Measurements from ENCODE around the gene TMEM223.
"Not testable (repeated sequence)": the region's sequence is repeated elsewhere in the genome, so short reads cannot be mapped to it uniquely, and the experiment has no call there.

TMEM223 gene

GRCh38 chr11:62799486-62799885 is 7.7 kb upstream of the TMEM223 start:
- DNase-seq, result no peak

GRCh38 chr11:62796281-62796680 is 4.5 kb upstream of the TMEM223 start:
- no peak for DNase-seq

GRCh38 chr11:62794201-62794775 is 2.5 kb upstream of the TMEM223 start:
- no peak for DNase-seq

- DNase-seq, result no peak
Observed at GRCh38 chr11:62792202-62792575, 383 bp upstream of the TMEM223 start.

GRCh38 chr11:62789576-62789975 is 2.2 kb downstream of the TMEM223 start:
- no peak for DNase-seq

GRCh38 chr11:62788991-62789390 is 2.8 kb downstream of the TMEM223 start:
- no peak for DNase-seq

- DNase-seq, result peak; percentile 92 to 95 (median 93)
Observed at GRCh38 chr11:62787005-62787759, 4.6 kb downstream of the TMEM223 start, which contains the start of gene TMEM179B. Gene TMEM179B, plus strand, starts transcription at chr11:62787402. Its CDS starts 30 bp downstream, at chr11:62787432.

- peak; percentile 58 to 78 (median 66) for DNase-seq
Observed at GRCh38 chr11:62786318-62787004, 5.3 kb downstream of the TMEM223 start.

GRCh38 chr11:62782753-62783152 is 9.1 kb downstream of the TMEM223 start:
- no peak for DNase-seq

GRCh38 chr11:62778441-62778840 is 13.4 kb downstream of the TMEM223 start:
- no peak for DNase-seq

- DNase-seq, result no peak
Observed at GRCh38 chr11:62777389-62777788, 14.4 kb downstream of the TMEM223 start.

- no peak for DNase-seq
Observed at GRCh38 chr11:62775646-62776045, 16.2 kb downstream of the TMEM223 start.

- no peak for DNase-seq
Observed at GRCh38 chr11:62774407-62774806, 17.4 kb downstream of the TMEM223 start.

- DNase-seq, result peak; percentile 78 to 85 (median 83)
Observed at GRCh38 chr11:62771144-62772021, 20.4 kb downstream of the TMEM223 start, which contains the start of gene TAF6L. Gene TAF6L, plus strand, starts transcription at chr11:62771396. Its CDS starts 4,388 bp downstream, at chr11:62775784.

- no peak for DNase-seq
Observed at GRCh38 chr11:62770778-62771143, 21.0 kb downstream of the TMEM223 start.

- not testable (repeated sequence) for DNase-seq
Observed at GRCh38 chr11:62760867-62761227, 31.0 kb downstream of the TMEM223 start.

GRCh38 chr11:62757846-62758788 is 33.7 kb downstream of the TMEM223 start:
- DNase-seq, result no peak

- DNase-seq, result no peak
Observed at GRCh38 chr11:62755086-62755615, 36.7 kb downstream of the TMEM223 start.

- DNase-seq, result peak; percentile 88 to 94 (median 92)
Observed at GRCh38 chr11:62753736-62754603, 37.8 kb downstream of the TMEM223 start, which contains the start of gene ZBTB3. Gene ZBTB3, minus strand, starts transcription at chr11:62754160. Its CDS starts 496 bp downstream, at chr11:62753664.

Data from activated naive CD4-positive, alpha-beta T cell (primary cell).